ENCODE measurements around the gene RBM19.

RBM19 gene, protein sequence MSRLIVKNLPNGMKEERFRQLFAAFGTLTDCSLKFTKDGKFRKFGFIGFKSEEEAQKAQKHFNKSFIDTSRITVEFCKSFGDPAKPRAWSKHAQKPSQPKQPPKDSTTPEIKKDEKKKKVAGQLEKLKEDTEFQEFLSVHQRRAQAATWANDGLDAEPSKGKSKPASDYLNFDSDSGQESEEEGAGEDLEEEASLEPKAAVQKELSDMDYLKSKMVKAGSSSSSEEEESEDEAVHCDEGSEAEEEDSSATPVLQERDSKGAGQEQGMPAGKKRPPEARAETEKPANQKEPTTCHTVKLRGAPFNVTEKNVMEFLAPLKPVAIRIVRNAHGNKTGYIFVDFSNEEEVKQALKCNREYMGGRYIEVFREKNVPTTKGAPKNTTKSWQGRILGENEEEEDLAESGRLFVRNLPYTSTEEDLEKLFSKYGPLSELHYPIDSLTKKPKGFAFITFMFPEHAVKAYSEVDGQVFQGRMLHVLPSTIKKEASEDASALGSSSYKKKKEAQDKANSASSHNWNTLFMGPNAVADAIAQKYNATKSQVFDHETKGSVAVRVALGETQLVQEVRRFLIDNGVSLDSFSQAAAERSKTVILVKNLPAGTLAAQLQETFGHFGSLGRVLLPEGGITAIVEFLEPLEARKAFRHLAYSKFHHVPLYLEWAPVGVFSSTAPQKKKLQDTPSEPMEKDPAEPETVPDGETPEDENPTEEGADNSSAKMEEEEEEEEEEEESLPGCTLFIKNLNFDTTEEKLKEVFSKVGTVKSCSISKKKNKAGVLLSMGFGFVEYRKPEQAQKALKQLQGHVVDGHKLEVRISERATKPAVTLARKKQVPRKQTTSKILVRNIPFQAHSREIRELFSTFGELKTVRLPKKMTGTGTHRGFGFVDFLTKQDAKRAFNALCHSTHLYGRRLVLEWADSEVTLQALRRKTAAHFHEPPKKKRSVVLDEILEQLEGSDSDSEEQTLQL

DNA sequence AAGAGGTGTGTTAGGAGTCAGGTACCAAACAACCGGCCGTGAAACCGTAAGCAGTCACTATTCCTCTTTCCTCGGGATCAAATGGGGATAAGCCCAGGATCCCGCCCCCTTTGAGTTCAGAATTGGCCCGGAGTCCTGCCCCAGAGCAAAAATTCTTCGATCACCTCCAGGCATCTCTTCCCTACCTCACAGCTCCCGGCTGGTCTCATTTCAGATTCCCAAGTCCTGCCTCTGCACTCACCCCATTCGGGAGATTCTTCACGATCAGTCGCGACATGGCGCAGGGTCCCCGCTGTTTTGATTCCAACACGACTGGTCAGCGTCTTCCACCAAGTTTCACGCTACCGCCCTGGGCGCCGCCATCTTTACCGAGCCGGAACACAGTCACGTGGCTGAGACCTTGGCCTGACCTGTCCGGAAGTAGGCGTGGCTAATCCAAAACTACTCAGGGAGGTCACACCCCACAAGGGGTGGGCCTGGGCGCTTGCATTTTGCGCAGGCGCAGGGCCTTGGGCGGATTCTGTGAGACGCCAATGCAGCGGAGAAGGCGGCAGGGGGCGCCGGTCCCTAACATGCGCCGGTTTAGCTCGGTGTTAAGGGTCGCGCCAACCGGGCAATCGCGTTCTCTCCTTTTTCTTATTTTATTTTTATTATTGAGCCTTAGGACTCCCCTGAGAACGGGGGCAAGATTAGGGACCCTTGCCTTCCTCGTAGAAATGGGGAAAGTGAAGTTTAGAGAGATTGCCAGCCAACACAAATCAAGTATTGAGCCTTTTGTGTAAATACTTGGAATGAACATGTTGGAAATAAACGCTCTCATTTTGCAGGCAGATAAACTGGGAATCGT lies at the start of gene RBM19:
TSS of gene RBM19 (minus strand) at position 375 of the 847 bp plus-strand sequence. CDS start at position 277, 98 bp downstream.
- Histone ChIP-seq H3K27me3 (ENCODE audit: control insufficient read depth, insufficient read depth, low read length) (no peaks in the 10 kb centered on the region), H3K4me3 (ENCODE audit: low read length) (peak within 1 kb of the TSS; percentile 97)

GRCh38 chr12:114015851-114016250 lies 49.7 kb upstream of the RBM19 start:
- Histone ChIP-seq H3K36me3 (ENCODE audit: control insufficient read depth, insufficient read depth, low read length) (no peaks in the 10 kb centered on the region), H3K27ac (ENCODE audit: low read depth, low read length) (no peak overlapping the region), H3K4me1 (ENCODE audit: control insufficient read depth, insufficient read depth, low read length) (no peaks in the 10 kb centered on the region), H3K4me3 (ENCODE audit: low read length) (no peak overlapping the region), H3K9ac (ENCODE audit: low read length) (no peak overlapping the region), H3K27me3 (ENCODE audit: control insufficient read depth, insufficient read depth, low read length) (no peaks in the 10 kb centered on the region)

More for the DNA sequence above, at the start of gene RBM19:
- no peak within 1 kb of the TSS for H3K27ac ChIP-seq (ENCODE audit: low read depth, low read length)
- peak within 1 kb of the TSS; percentile 61 for H3K9ac ChIP-seq (ENCODE audit: low read length)
- peaks cover 8% of the 10 kb centered on the region for H3K36me3 ChIP-seq (ENCODE audit: control insufficient read depth, insufficient read depth, low read length)
- peaks cover 4% of the 10 kb centered on the region for H3K4me1 ChIP-seq (ENCODE audit: control insufficient read depth, insufficient read depth, low read length)

GRCh38 chr12:114013575-114014345 lies 47.6 kb upstream of the RBM19 start:
- Histone ChIP-seq H3K36me3 (ENCODE audit: control insufficient read depth, insufficient read depth, low read length) (no peaks in the 10 kb centered on the region), H3K9ac (ENCODE audit: low read length) (no peak overlapping the region), H3K27me3 (ENCODE audit: control insufficient read depth, insufficient read depth, low read length) (no peaks in the 10 kb centered on the region), H3K4me1 (ENCODE audit: control insufficient read depth, insufficient read depth, low read length) (no peaks in the 10 kb centered on the region), H3K27ac (ENCODE audit: low read depth, low read length) (no peak overlapping the region), H3K4me3 (ENCODE audit: low read length) (no peak overlapping the region)

DNA sequence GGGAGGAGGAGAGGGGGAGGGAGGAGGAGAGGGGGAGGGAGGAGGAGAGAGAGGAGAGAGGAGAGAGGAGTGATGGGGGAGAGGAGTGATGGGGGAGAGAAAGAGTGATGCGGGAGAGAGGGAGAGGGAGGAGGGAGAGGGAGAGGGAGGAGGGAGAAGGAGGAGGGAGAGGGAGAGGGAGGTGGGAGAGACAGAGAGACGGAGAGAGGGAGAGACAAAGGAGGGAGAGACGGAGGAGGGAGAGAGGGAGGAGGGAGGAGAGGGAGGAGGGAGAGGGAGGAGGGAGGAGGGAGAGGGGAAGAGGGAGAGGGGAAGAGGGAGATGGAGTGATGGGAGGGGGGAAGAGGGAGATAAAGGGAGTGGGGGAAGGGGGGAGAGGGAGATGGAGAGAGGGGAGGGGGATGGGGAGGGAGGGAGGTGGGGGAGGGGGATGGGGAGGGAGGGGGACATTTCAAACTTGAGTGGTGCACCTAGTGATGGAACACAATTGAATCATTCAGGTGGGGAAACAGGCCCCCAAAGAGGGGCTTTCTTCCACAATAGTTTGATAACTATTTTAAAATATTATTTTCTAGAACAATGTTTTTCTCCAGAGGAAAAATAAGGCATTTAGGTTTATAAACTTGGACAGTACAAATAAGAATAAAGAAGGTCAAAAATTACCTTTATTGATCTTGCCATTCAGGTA lies 46.8 kb upstream of the RBM19 start:
- Histone ChIP-seq H3K27ac (ENCODE audit: low read depth, low read length) (no peak overlapping the region), H3K4me3 (ENCODE audit: low read length) (no peak overlapping the region), H3K36me3 (ENCODE audit: control insufficient read depth, insufficient read depth, low read length) (no peaks in the 10 kb centered on the region), H3K27me3 (ENCODE audit: control insufficient read depth, insufficient read depth, low read length) (no peaks in the 10 kb centered on the region), H3K4me1 (ENCODE audit: control insufficient read depth, insufficient read depth, low read length) (no peaks in the 10 kb centered on the region), H3K9ac (ENCODE audit: low read length) (no peak overlapping the region)

DNA sequence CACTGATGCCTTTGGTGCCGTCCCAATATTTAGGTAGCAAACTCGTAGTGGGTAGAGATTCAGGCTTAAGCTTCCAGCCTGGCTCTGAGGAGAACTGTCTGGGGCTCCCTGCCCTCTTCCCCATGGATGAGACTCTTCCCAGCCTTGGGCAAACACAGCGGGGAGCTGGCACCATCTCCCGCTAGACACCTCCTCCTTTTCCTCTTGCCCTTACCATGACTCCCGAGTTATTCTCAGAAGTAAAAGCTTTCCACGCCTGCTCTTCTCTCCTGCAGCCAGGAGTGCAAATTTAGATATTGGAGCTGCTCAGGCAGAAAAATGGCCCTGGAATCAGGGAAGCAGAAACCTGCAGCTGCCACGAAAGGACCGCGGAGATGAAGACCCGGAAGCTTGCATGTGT lies 45.6 kb upstream of the RBM19 start:
- no peaks in the 10 kb centered on the region for H3K4me1 ChIP-seq (ENCODE audit: control insufficient read depth, insufficient read depth, low read length)
- no peak overlapping the region for H3K27ac ChIP-seq (ENCODE audit: low read depth, low read length)
- H3K4me3 ChIP-seq (ENCODE audit: low read length) = no peak overlapping the region
- H3K9ac ChIP-seq (ENCODE audit: low read length) = no peak overlapping the region
- H3K27me3 ChIP-seq (ENCODE audit: control insufficient read depth, insufficient read depth, low read length) = no peaks in the 10 kb centered on the region
- H3K36me3 ChIP-seq (ENCODE audit: control insufficient read depth, insufficient read depth, low read length) = no peaks in the 10 kb centered on the region

GRCh38 chr12:114006482-114007425 lies 40.6 kb upstream of the RBM19 start:
- no peak overlapping the region for H3K9ac ChIP-seq (ENCODE audit: low read length)
- no peaks in the 10 kb centered on the region for H3K36me3 ChIP-seq (ENCODE audit: control insufficient read depth, insufficient read depth, low read length)
- H3K4me3 ChIP-seq (ENCODE audit: low read length) = no peak overlapping the region
- no peak overlapping the region for H3K27ac ChIP-seq (ENCODE audit: low read depth, low read length)
- H3K27me3 ChIP-seq (ENCODE audit: control insufficient read depth, insufficient read depth, low read length) = no peaks in the 10 kb centered on the region
- no peaks in the 10 kb centered on the region for H3K4me1 ChIP-seq (ENCODE audit: control insufficient read depth, insufficient read depth, low read length)

- H3K4me3 ChIP-seq (ENCODE audit: low read length) = no peak overlapping the region
- H3K27me3 ChIP-seq (ENCODE audit: control insufficient read depth, insufficient read depth, low read length) = no peaks in the 10 kb centered on the region
- no peak overlapping the region for H3K27ac ChIP-seq (ENCODE audit: low read depth, low read length)
- H3K4me1 ChIP-seq (ENCODE audit: control insufficient read depth, insufficient read depth, low read length) = no peaks in the 10 kb centered on the region
- H3K9ac ChIP-seq (ENCODE audit: low read length) = no peak overlapping the region
- no peaks in the 10 kb centered on the region for H3K36me3 ChIP-seq (ENCODE audit: control insufficient read depth, insufficient read depth, low read length)
These were observed 38.3 kb upstream of the RBM19 start for GRCh38 chr12:114004402-114004801.

GRCh38 chr12:114003286-114003685 lies 37.2 kb upstream of the RBM19 start:
- no peak overlapping the region for H3K4me3 ChIP-seq (ENCODE audit: low read length)
- H3K4me1 ChIP-seq (ENCODE audit: control insufficient read depth, insufficient read depth, low read length) = no peaks in the 10 kb centered on the region
- no peaks in the 10 kb centered on the region for H3K27me3 ChIP-seq (ENCODE audit: control insufficient read depth, insufficient read depth, low read length)
- no peak overlapping the region for H3K9ac ChIP-seq (ENCODE audit: low read length)
- H3K27ac ChIP-seq (ENCODE audit: low read depth, low read length) = no peak overlapping the region
- no peaks in the 10 kb centered on the region for H3K36me3 ChIP-seq (ENCODE audit: control insufficient read depth, insufficient read depth, low read length)

DNA sequence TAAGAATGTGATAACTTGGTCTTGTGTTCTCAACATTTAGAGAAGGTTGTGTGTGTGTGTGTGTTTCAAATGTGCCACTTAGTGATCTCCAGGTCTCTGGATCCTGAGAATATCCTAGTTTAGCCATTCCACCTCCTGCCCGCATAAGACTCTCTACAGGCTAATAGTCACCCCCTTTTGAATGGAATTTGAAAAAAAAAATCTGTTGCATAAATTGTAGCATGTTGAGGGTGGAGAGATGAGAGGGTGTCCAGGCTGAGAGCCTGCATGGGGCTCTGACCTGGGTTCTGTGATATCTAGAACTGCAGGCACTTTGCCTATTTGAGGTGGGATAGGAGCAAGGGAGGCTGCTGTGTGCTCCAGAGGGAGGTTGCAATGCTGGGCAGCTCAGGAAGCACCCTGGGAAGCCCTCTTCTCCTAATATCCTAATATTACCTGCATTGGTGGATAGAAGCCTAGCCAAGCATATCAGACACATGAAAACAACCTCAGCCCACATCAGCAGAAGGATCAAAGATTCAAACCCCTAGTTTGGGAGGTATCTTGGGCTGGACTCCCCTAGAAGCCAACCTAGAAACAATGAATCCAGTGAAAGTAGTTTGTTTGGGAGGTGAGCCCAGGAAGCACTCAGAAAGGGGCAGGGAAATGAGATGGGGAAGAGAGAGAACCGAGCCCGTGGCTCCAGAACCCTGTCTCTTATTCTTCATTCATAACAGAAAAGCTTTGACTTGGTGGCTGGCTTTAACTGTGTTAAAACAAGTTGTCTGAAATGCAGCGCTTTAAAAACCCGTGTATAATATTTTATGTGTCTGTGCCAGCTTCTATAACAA lies 35.6 kb upstream of the RBM19 start:
- H3K27ac ChIP-seq (ENCODE audit: low read depth, low read length) = no peak overlapping the region
- H3K9ac ChIP-seq (ENCODE audit: low read length) = no peak overlapping the region
- no peaks in the 10 kb centered on the region for H3K27me3 ChIP-seq (ENCODE audit: control insufficient read depth, insufficient read depth, low read length)
- no peaks in the 10 kb centered on the region for H3K4me1 ChIP-seq (ENCODE audit: control insufficient read depth, insufficient read depth, low read length)
- no peak overlapping the region for H3K4me3 ChIP-seq (ENCODE audit: low read length)
- H3K36me3 ChIP-seq (ENCODE audit: control insufficient read depth, insufficient read depth, low read length) = no peaks in the 10 kb centered on the region

- no peak overlapping the region for H3K9ac ChIP-seq (ENCODE audit: low read length)
- H3K36me3 ChIP-seq (ENCODE audit: control insufficient read depth, insufficient read depth, low read length) = no peaks in the 10 kb centered on the region
- H3K4me3 ChIP-seq (ENCODE audit: low read length) = no peak overlapping the region
- H3K27ac ChIP-seq (ENCODE audit: low read depth, low read length) = no peak overlapping the region
- no peaks in the 10 kb centered on the region for H3K27me3 ChIP-seq (ENCODE audit: control insufficient read depth, insufficient read depth, low read length)
- H3K4me1 ChIP-seq (ENCODE audit: control insufficient read depth, insufficient read depth, low read length) = no peaks in the 10 kb centered on the region
These were observed 34.7 kb upstream of the RBM19 start for GRCh38 chr12:114000861-114001260.
